ENCODE results near the gene CAMKK1. TPM values are rescaled to one million over a fixed set of nuclear protein-coding genes. Genes with fewer than 3 reads are reported as not detected.

The CAMKK1 gene
- total RNA-seq, 1 donor from 2014 or later, result 3.4 TPM

- FAIRE-seq (no peak), DNase-seq (ENCODE audit: low read depth) (no peak)
- Histone ChIP-seq H3K4me3 (ENCODE audit: low read depth, low read length) (no peak overlapping the region), H3K27me3 (ENCODE audit: control insufficient read depth, insufficient read depth, low read length) (no peaks in the 10 kb centered on the region), H3K36me3 (ENCODE audit: control insufficient read depth, insufficient read depth, low read length) (peaks cover 21% of the 10 kb centered on the region)
- no peak for TF ChIP-seq CTCF (IDR thresholded peaks at IDR 0.05; ENCODE audit: insufficient read depth, low read length, severe bottlenecking)
Measured at GRCh38 chr17:3814361-3814760, 78.5 kb downstream of the CAMKK1 start.

GRCh38 chr17:3813171-3813570, 79.7 kb downstream of the CAMKK1 start:
- DNase-seq (ENCODE audit: low read depth) (no peak), FAIRE-seq (no peak)
- Histone ChIP-seq H3K4me3 (ENCODE audit: low read depth, low read length) (no peak overlapping the region), H3K36me3 (ENCODE audit: control insufficient read depth, insufficient read depth, low read length) (peaks cover 19% of the 10 kb centered on the region), H3K27me3 (ENCODE audit: control insufficient read depth, insufficient read depth, low read length) (no peaks in the 10 kb centered on the region)
- no peak for TF ChIP-seq CTCF (IDR thresholded peaks at IDR 0.05; ENCODE audit: insufficient read depth, low read length, severe bottlenecking)

- no peaks in the 10 kb centered on the region for H3K27me3 ChIP-seq (ENCODE audit: control insufficient read depth, insufficient read depth, low read length)
- DNase-seq (ENCODE audit: low read depth) (no peak), FAIRE-seq (no peak)
- no peak for TF ChIP-seq CTCF (IDR thresholded peaks at IDR 0.05; ENCODE audit: insufficient read depth, low read length, severe bottlenecking)
- H3K4me3 ChIP-seq (ENCODE audit: low read depth, low read length), result no peak overlapping the region
- H3K36me3 ChIP-seq (ENCODE audit: control insufficient read depth, insufficient read depth, low read length), result peaks cover 19% of the 10 kb centered on the region
Measured at GRCh38 chr17:3812771-3813170, 80.1 kb downstream of the CAMKK1 start.

- Histone ChIP-seq H3K27me3 (ENCODE audit: control insufficient read depth, insufficient read depth, low read length) (no peaks in the 10 kb centered on the region), H3K4me3 (ENCODE audit: low read depth, low read length) (no peak overlapping the region), H3K36me3 (ENCODE audit: control insufficient read depth, insufficient read depth, low read length) (peaks cover 19% of the 10 kb centered on the region)
- no peak for TF ChIP-seq CTCF (IDR thresholded peaks at IDR 0.05; ENCODE audit: insufficient read depth, low read length, severe bottlenecking)
- no peak for FAIRE-seq
- DNase-seq (ENCODE audit: low read depth), result no peak
Measured at GRCh38 chr17:3812284-3812683, 80.6 kb downstream of the CAMKK1 start.

Other genes with a start within 250 kb of the CAMKK1 start
- gene TAX1BP3, start 224.5 kb downstream of the CAMKK1 start, total RNA-seq, result 150 and 200 TPM in 2 replicates
- 21.3 and 26.1 TPM in 2 replicates for gene EMC6, start 224.2 kb downstream of the CAMKK1 start, total RNA-seq
- gene P2RX5, start 196.9 kb downstream of the CAMKK1 start, total RNA-seq, result 0.38 and 0.53 TPM in 2 replicates
- 0.53 and 0.64 TPM in 2 replicates for gene HASPIN, start 169.2 kb downstream of the CAMKK1 start, total RNA-seq
- gene ITGAE, start 91.9 kb downstream of the CAMKK1 start, total RNA-seq, result 17.1 and 21.9 TPM in 2 replicates
- gene NCBP3, start 46.8 kb downstream of the CAMKK1 start, total RNA-seq, result 8.2 and 13.7 TPM in 2 replicates
- gene P2RX1, start 23.4 kb upstream of the CAMKK1 start, total RNA-seq, result not detected in 2 replicates
- gene ATP2A3, start 71.4 kb upstream of the CAMKK1 start, total RNA-seq, result under 0.01 and 0.13 TPM in 2 replicates
- 17.1 and 19.7 TPM in 2 replicates for gene ZZEF1, start 250.0 kb upstream of the CAMKK1 start, total RNA-seq

Data from bronchial epithelial cell (primary cell).